GM18520 (cell line): ENCODE data around the gene TSEN54.
"Not testable (repeated sequence)": the region's sequence is repeated elsewhere in the genome, so short reads cannot be mapped to it uniquely, and the experiment has no call there.

ENCODE experiments used
- ATAC-seq: cut with Tn5 transposase; IDR thresholded peaks from one replicate; pipeline ENCODE4 v1.9.1; 2021; ENCODE audit not compliant: unreplicated experiment

The TSEN54 gene

DNA sequence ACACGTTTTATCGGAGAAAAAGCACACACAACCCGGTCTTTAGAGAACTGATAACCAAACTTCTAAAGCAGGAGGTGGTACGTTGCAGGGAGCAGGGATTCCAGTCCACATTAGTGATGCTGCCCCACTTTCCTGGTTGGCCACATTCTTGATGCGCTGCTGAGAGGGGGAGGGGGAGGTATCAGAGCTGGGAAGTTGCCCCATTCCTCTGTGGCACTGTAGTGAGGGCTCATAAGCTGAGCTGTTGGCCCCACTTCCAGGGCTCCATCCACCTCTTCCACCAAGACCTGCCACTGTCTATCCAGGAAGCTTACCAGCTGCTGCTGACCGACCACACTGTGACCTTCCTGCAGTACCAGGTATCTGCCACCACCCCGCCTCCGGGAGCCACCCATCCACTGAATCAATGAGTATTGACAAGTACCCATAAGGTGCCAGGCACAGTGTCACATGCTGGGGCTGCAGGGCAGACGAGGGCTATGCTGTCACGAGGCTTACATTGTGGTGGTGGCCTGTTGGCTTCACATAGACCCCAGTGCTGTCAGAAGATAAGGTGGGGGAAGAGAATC, 1.1 kb downstream of the TSEN54 start:
- no peak for ATAC-seq

GRCh38 chr17:75518201-75518600, 1.9 kb downstream of the TSEN54 start:
- ATAC-seq, result no peak

DNA sequence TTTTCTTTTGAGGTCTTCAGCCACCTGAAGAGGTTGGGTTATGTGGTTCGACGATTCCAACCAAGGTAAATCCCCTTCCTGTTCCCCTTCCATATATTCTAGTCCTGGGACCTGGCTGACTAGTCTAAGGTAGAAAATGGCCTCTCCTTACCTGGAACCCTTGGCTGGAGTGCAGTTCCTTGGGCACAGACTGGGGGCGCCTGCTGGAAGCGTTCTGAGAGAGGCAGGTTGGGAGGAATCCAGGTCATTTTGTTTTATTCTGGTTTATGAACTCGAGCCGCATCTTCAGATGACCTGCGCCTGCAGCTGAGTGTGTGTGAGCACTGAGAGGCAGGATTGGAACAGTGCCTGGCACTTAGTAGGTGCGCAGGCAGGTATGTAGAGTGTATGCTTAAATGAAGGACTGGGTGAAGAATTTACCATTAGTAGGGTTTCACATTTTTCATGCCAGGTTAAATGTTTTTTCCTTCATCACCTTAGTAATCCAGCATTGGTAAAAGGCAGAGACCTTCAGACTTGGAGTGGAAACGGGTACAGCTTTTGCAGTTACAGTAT, 2.7 kb downstream of the TSEN54 start:
- no peak for ATAC-seq

DNA sequence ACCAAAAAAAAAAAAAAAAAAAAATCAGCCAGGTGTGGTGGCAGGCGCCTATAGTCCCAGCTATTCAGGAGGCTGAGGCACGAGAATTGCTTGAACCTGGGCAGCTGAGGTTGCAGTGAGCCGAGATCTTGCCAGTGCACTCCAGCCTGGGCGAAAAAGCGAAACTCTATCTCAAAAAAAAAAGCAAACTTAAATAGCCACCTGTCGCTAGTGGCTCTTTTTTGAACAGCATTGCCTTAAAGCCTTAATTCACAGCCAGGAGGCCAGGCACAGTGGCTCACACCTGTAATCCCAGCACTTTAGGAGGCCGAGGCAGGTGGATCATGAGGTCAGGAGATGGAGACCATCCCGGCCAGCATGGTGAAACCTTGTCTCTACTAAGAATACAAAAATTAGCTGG, 4.1 kb downstream of the TSEN54 start:
- ATAC-seq, result not testable (repeated sequence)

DNA sequence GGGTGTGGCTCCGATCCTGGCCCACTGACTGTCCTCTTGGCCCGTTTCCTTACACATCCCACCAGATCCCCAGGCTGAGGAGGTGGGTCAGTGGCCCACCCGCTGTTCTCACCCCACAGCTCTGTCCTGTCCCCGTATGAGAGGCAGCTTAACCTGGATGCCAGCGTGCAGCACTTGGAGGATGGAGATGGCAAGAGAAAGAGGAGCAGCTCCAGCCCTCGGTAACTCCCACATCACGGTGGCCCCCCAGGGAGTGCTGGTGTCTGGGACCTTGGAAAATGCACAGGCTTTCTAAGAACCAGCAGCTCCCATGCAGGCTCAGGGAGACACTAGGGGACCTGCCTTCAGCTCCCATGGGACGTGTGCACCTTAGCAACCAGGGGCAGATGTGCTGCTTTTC, 5.0 kb downstream of the TSEN54 start:
- no peak for ATAC-seq

- no peak for ATAC-seq
Measured at GRCh38 chr17:75521951-75522727, 5.8 kb downstream of the TSEN54 start.

DNA sequence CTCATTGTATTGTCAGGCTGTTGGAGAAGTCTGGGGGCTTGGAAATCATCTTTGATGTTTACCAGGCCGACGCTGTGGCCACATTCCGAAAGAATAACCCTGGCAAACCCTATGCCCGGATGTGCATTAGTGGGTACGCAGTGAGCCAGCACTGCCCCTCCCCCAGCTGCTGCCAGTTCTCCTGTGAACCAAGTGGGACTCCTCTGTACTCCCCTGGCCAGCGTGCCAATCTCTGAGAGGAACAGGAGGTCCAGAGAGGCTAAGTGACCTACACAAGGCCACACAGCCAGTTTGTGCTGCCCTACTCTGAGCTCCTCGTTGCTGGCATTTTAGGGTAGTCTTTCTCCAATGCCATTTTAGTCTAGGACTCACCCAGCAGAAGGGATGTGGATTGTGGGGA, 7.3 kb downstream of the TSEN54 start:
- ATAC-seq, result no peak

GRCh38 chr17:75524269-75524969, 8.1 kb downstream of the TSEN54 start:
- no peak for ATAC-seq

DNA sequence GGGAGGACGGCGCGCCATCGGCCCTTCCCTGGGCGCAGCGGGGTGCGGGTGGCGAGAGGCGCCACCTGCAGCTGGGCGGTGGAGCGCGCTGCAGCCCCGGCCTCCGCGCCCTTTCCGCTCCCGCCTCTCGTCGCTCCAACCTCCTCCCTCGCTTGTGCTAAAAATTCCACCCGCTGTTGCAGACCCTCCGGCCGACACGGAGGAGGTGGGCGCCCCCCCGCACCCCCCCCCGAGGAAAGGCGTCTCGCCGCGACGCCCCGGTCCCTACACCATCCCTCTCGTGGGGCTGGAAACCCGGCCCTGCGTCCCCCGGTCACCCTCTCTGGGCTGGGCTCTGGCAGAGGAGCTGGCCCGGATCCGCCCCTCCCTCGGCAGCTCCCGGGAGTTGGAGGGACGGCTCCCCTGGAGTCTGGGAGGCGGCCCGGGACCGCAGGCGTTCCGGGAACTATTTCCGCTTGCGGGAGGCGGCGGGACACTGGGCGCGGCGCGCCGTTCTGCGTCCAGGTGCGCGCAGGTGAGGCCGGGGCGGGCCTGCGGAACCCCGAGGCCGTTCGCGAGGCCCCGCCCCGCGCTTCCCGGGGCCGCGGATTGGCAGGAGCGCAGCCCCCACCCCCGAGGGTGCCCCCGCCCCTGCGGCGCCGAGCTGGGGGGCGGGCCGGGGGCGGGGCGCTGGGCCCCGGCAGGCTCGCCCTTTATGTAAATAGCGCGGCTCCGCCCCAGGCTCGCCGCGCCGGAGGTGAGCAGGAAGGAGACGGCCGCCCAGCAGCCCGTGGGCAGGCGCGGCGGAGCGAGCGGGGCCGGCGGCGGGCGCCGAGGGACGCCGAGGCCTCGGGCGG, 8.9 kb downstream of the TSEN54 start, which contains the start of gene LLGL2:
LLGL2 (plus strand) TSS at position 728 of the 836 bp plus-strand sequence. CDS start 17,730 bp downstream, outside the sequence.
- ATAC-seq, result peak; percentile 83

DNA sequence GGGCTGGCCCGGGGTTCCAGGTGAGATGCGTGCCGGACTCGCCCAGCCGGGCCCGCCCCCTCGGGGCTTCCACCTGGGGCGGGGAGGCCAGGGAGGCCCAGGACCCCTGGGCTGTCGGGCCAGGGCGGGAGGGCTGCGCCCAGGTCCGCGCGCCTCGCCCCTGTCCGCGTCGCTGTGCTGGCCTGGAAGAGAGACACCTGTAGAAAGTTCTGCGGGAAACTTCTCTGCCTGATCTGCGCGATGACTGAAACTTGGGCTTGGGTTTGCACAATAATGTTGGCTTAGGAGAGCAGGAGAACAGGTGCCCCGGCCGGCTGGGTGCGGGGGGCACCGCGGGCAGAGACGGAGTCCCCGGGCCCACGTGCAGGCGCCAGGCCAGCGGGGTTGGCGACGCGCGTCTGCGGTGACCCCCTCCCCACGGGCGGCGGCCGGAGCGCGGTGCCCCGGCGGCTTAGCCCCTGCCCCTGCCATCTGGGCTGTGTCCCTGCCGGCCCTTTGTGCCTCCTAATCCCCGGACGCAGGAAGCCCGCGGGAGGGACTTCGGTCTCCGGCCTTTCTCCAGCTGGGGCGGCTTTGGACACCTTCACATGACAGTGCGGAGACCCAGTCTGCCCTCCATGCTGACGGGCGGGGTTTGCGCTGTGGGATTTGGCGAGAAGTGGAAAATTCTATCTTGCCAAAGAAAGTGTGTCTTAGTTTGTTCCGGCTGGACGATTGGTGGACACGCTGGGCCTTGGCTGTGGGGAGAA, 9.7 kb downstream of the TSEN54 start:
- ATAC-seq, result no peak

DNA sequence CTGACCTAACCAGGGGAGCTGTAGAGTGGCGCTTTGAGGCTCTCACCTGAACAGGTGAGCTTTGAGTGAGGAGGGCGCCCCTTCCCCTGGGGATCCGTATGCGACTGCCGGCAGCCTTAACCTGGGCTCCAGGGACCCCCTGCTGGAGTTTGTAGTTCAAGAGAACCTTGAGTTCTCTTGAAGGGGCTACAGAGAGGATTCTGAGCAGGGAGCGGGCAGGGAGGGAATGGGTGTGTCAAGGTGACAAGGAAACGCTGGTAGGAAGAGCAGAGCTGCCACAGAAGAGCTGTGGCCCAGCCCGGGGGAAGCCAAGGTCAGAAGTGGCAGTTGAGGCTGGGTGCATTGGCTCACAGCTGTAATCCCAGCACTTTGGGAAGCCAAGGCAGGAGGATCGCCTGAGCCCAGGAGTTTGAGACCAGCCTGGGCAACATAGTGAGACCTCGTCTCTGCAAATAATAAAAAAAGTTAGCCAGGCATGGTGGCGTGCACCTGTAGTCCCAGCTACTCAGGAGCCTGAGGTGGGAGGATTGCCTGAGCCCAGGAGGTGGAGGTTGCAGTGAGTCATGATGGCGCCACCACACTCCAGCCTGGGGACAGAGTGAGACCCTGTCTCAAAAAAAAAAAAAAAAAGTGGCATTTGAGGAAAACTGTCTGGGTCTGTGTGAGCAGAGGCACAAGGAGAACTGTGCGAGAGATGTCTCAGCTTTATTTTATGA, 10.4 kb downstream of the TSEN54 start:
- no peak for ATAC-seq

- no peak for ATAC-seq
Measured at GRCh38 chr17:75530837-75531720, 14.8 kb downstream of the TSEN54 start.

- no peak for ATAC-seq
Measured at GRCh38 chr17:75531721-75532072, 15.4 kb downstream of the TSEN54 start.

- no peak for ATAC-seq
Measured at GRCh38 chr17:75535119-75535537, 18.8 kb downstream of the TSEN54 start.

DNA sequence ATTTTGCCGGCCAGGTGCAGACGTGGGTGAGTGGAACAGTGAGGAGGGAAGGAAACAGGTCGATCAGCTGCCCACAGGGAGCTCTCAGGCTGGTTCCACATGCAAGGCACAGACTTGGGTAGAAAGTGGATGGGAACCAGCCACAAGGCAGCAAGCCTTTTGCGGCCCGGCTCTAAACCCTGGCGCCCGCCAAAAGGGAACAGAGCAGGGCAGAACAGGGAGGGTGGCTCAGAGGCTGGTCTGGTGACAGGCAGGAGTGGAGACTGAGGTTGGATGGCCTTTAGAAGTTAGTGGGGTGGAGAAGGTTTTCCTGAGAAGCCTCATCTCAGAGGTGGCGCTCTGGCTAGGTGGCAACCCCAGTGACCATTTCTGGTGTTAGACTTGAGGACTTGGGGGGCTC, 19.5 kb downstream of the TSEN54 start:
- ATAC-seq, result no peak

DNA sequence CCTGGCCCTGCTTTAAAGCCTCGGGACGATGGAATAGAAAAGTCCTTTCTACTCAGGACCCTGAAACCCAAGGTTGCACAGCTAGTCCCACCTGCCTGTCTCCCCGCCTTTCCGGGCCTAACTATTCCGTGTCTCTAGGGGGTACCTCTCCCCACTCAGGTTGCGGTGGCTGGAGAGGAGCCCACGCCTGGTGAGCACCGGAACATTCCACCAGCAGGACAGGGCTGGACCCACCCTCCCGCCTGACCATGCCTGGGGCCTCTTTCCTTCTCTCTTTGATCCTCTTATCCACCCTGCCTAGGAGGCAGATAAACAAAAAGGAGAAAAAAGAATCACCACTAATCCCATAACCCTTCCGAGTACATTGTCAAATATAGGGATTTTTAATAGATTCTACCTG, 20.0 kb downstream of the TSEN54 start:
- no peak for ATAC-seq

DNA sequence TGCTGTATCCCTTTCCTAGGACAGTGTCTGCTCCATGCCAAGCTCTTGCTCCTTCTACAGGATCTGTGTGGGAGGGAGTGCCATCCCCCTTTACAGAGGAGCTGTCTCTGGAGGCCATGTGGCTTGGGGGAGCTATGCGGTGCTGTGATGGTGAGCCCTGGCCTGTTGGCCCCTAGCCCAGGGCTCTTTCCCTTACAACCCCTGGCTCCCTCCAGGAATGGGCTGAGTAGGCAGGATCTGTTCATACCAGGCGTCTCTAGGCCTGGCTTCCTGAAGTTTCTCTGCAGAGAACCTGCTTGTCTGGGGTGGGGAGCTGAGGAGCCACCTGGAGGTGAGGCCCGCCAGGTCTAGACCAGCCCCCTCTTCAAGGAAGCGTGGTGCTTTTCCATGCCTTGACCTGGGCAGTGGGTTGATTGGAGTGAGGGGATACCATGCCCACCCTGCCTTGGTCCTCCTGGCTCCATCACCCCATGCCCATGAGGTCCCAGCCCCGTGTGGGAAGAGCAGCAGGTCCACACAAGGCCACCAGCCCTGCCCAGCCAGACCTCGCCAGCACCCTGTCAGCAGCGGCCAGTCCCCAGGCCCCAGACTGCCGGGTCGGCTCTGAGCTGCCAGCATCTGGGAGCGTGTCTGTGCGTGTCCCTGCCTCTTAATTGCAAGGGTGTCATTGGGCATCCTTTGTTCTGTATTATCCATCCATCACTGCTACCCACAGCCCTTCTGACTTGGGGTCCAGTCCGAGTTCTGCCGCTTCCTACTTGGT, 23.8 kb downstream of the TSEN54 start:
- no peak for ATAC-seq
